ELF-1 (cell line): ENCODE data around the gene CASP8AP2.
"Not testable (repeated sequence)": the region's sequence is repeated elsewhere in the genome, so short reads cannot be mapped to it uniquely, and the experiment has no call there.

Source experiments
- DNase-seq: peaks from one replicate; pipeline ENCODE4 v3.0.0-alpha.2; 2016; ENCODE audit warnings: low read depth, low spot score

Gene CASP8AP2

GRCh38 chr6:89819336-89820130, 10.1 kb upstream of the CASP8AP2 start, which contains the start of gene MDN1:
Gene MDN1, minus strand, starts transcription at chr6:89819794. Its CDS starts 187 bp downstream, at chr6:89819607.
- DNase-seq = peak; percentile 97

GRCh38 chr6:89826029-89826528, 3.6 kb upstream of the CASP8AP2 start:
- peak; percentile 29 for DNase-seq

GRCh38 chr6:89828475-89828987, 1.1 kb upstream of the CASP8AP2 start:
- not testable (repeated sequence) for DNase-seq

GRCh38 chr6:89828988-89829471, 650 bp upstream of the CASP8AP2 start:
- DNase-seq = no peak

GRCh38 chr6:89830170-89830809, 610 bp downstream of the CASP8AP2 start:
- peak; percentile 29 for DNase-seq

- DNase-seq = no peak
Observed at GRCh38 chr6:89834884-89835792, 5.5 kb downstream of the CASP8AP2 start.

GRCh38 chr6:89836639-89837222, 7.1 kb downstream of the CASP8AP2 start:
- DNase-seq = no peak

GRCh38 chr6:89840538-89840937, 10.9 kb downstream of the CASP8AP2 start:
- peak; percentile 12 for DNase-seq

GRCh38 chr6:89842228-89842627, 12.5 kb downstream of the CASP8AP2 start:
- no peak for DNase-seq

GRCh38 chr6:89843070-89843469, 13.4 kb downstream of the CASP8AP2 start:
- DNase-seq = no peak

GRCh38 chr6:89847513-89847912, 17.8 kb downstream of the CASP8AP2 start:
- not testable (repeated sequence) for DNase-seq

GRCh38 chr6:89853068-89853467, 23.4 kb downstream of the CASP8AP2 start:
- DNase-seq = no peak

GRCh38 chr6:89858041-89858440, 28.4 kb downstream of the CASP8AP2 start:
- DNase-seq = no peak

- no peak for DNase-seq
Observed at GRCh38 chr6:89859744-89860143, 30.1 kb downstream of the CASP8AP2 start.

- DNase-seq = no peak
Observed at GRCh38 chr6:89862273-89862672, 32.6 kb downstream of the CASP8AP2 start.

GRCh38 chr6:89862698-89863097, 33.0 kb downstream of the CASP8AP2 start:
- no peak for DNase-seq

GRCh38 chr6:89866024-89866678, 36.5 kb downstream of the CASP8AP2 start:
- DNase-seq = no peak

- no peak for DNase-seq
Observed at GRCh38 chr6:89873721-89874120, 44.0 kb downstream of the CASP8AP2 start.

GRCh38 chr6:89874438-89874837, 44.8 kb downstream of the CASP8AP2 start:
- no peak for DNase-seq

GRCh38 chr6:89886378-89887120, 56.9 kb downstream of the CASP8AP2 start:
- DNase-seq = no peak
